IMR-90 (cell line): ENCODE data around the gene GNG8. TPM values are rescaled to one million over a fixed set of nuclear protein-coding genes. Genes with fewer than 3 reads are reported as not detected.

Source experiments
- CEBPB ChIP-seq: IDR thresholded peaks from 2 replicates; pipeline ENCODE4 v1.6.1; 2012; ENCODE audit warnings: low read depth, low read length, improper control_type of control experiment
- CHD1 ChIP-seq: IDR thresholded peaks from 2 replicates; pipeline ENCODE4 v1.6.1; 2012; ENCODE audit warnings: low read depth, low read length, improper control_type of control experiment
- MXI1 ChIP-seq: IDR thresholded peaks from 2 replicates; pipeline ENCODE4 v1.6.1; 2012; ENCODE audit warnings: low read depth, mild to moderate bottlenecking, low read length, moderate library complexity, borderline replicate concordance
- polyA plus RNA-seq, 3 experiments: library from polyadenylated mRNA; depleted of rRNA; stranded (reverse); fragments of >200 nt; gene quantifications; 2 replicates each; pipeline ENCODE4 v1.2.3, GENCODE V29; 2012; ENCODE audit warnings: low replicate concordance in 1 of 3
- total RNA-seq: library from RNA; depleted of rRNA; stranded (reverse); fragments of >200 nt; gene quantifications from 2 replicates; pipeline ENCODE4 v1.2.3, GENCODE V29; 2012

GNG8 gene
- total and polyA plus RNA-seq, 2 of the 4 experiments (the other 2 are of a cell fraction) = not detected

- TF ChIP-seq MXI1 (no peak), CHD1 (peak; percentile 56; the same call in 1 of the 2 replicates), CEBPB (no peak)
Observed at GRCh38 chr19:46661735-46662592, 26.0 kb upstream of the GNG8 start (continued).
